ENCODE measurements around the gene LGI2.

LGI2 gene

GRCh38 chr4:24952667-24953066, 78.1 kb downstream of the LGI2 start:
- Histone ChIP-seq H3K4me1 (ENCODE audit: control insufficient read depth, insufficient read depth, low read length) (no peaks in the 10 kb centered on the region), H3K36me3 (ENCODE audit: control insufficient read depth, insufficient read depth, low read length) (no peaks in the 10 kb centered on the region), H3K9me3 (ENCODE audit: control insufficient read depth, insufficient read depth, low read length) (no peaks in the 10 kb centered on the region), H3K9ac (ENCODE audit: low read depth, low read length) (no peak overlapping the region), H3K27me3 (ENCODE audit: control insufficient read depth, insufficient read depth, low read length) (no peaks in the 10 kb centered on the region), H3K4me3 (ENCODE audit: low read depth, low read length) (no peak overlapping the region)

GRCh38 chr4:24949970-24950369, 80.8 kb downstream of the LGI2 start:
- Histone ChIP-seq H3K4me1 (ENCODE audit: control insufficient read depth, insufficient read depth, low read length) (no peaks in the 10 kb centered on the region), H3K36me3 (ENCODE audit: control insufficient read depth, insufficient read depth, low read length) (no peaks in the 10 kb centered on the region), H3K27me3 (ENCODE audit: control insufficient read depth, insufficient read depth, low read length) (no peaks in the 10 kb centered on the region), H3K4me3 (ENCODE audit: low read depth, low read length) (no peak overlapping the region), H3K9me3 (ENCODE audit: control insufficient read depth, insufficient read depth, low read length) (no peaks in the 10 kb centered on the region), H3K9ac (ENCODE audit: low read depth, low read length) (no peak overlapping the region)
